ENCODE results near the gene MT2A. TPM values are rescaled to one million over a fixed set of nuclear protein-coding genes. Genes with fewer than 3 reads are reported as not detected.

The MT2A gene
- total RNA-seq, 2 donors from 2014 or later = 20.0 to 211 TPM

DNA sequence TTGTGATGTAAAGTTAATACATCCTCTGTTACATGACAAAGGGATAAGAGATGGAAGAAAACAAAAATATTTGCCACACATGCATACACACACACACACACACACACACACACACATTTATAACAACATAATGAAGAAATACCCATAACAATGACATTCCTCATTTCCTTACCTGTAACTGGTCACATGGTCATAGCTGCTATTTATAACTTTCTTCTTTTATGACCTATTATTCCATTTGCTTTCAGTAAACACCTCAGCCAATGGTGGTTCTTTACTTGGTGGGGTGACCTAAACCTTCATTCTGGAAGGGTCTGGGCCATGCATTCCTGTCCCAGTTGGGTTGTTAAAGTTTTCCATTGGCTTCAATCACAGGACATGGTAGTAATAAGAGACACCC is 5.3 kb downstream of the MT2A start:
- Histone ChIP-seq H3K4me1 (peaks cover 50% of the 10 kb centered on the region), H3K4me3 (no peak overlapping the region), H3K36me3 (replicated peaks in 1 of 2; ENCODE audit: insufficient read depth in 1 of 2, low read depth in 2 of 2) (no peaks in the 10 kb centered on the region), H3K27ac (no peak overlapping the region), H3K27me3 (no peaks in the 10 kb centered on the region), H3K9me3 (no peaks in the 10 kb centered on the region)
- ATAC-seq (no peak), DNase-seq (no peak)
- TF ChIP-seq POLR2A (IDR thresholded peaks at IDR 0.05) (no peak), CTCF (IDR thresholded peaks at IDR 0.05) (no peak)
- intact Hi-C loops (cut with DNase I) = no loop called here

- H3K27ac ChIP-seq = no peak overlapping the region
- TF ChIP-seq CTCF (IDR thresholded peaks at IDR 0.05) (no peak), POLR2A (IDR thresholded peaks at IDR 0.05) (no peak)
- H3K9me3 ChIP-seq = no peaks in the 10 kb centered on the region
- no peak for DNase-seq
- intact Hi-C loops (cut with DNase I) = no loop called here
- H3K4me1 ChIP-seq = peaks cover 49% of the 10 kb centered on the region
- ATAC-seq = no peak
- no peak overlapping the region for H3K4me3 ChIP-seq
- H3K27me3 ChIP-seq = no peaks in the 10 kb centered on the region
- no peaks in the 10 kb centered on the region for H3K36me3 ChIP-seq (replicated peaks in 1 of 2; ENCODE audit: insufficient read depth in 1 of 2, low read depth in 2 of 2)
These were observed 6.2 kb downstream of the MT2A start for GRCh38 chr16:56614549-56614991.

- no peak for ATAC-seq
- no peak for DNase-seq
- no peaks in the 10 kb centered on the region for H3K9me3 ChIP-seq
- 45 to 51% methylated on average over 3 of the region's 3 CpGs for whole genome bisulfite sequencing, 2 donors
- no peak overlapping the region for H3K27ac ChIP-seq
- H3K4me1 ChIP-seq = peaks cover 44% of the 10 kb centered on the region
- intact Hi-C loops (cut with DNase I) = no loop called here
- no peak for TF ChIP-seq CTCF (IDR thresholded peaks at IDR 0.05)
- TF ChIP-seq POLR2A (IDR thresholded peaks at IDR 0.05) = no peak
- no peak overlapping the region for H3K4me3 ChIP-seq
- no peaks in the 10 kb centered on the region for H3K36me3 ChIP-seq (replicated peaks in 1 of 2; ENCODE audit: insufficient read depth in 1 of 2, low read depth in 2 of 2)
- no peaks in the 10 kb centered on the region for H3K27me3 ChIP-seq
These were observed 7.0 kb downstream of the MT2A start for GRCh38 chr16:56615353-56615752.

DNA sequence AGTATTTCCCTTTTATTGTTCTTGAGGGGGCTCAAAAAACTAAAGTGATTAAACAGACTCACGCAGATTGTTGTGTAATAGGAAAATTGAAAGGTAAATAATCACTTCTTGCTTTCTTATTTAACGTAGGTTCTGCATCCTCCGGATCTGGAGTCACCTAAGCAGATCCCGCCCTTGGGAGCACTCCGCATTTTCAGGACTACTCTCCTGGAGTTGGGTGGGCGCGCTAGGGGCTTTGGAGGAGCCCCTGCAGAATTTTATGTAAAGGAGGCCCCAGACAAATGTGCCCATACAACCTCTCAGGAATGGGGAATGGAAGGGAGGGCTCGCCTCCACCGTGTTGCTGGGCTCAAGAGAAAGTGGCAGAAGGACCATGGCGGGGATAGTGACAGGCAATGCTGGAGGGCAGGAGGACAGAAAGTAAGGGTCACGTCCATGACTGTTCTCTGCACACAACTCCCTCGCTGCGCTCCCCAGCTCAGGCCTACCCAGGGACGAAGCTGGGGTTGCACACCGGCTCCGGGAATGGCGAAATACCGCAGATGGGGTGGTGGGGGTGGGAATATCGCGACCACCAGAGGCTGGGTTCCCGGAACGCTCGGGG is 8.3 kb downstream of the MT2A start:
- Histone ChIP-seq H3K4me3 (peak overlapping the region in 1 of 2 donors; percentile 1), H3K36me3 (replicated peaks in 1 of 2; ENCODE audit: insufficient read depth in 1 of 2, low read depth in 2 of 2) (no peaks in the 10 kb centered on the region), H3K4me1 (peaks cover 31% of the 10 kb centered on the region), H3K27me3 (no peaks in the 10 kb centered on the region), H3K27ac (peak overlapping the region in 3 of 4 donors; percentile 65 to 76 (median 68)), H3K9me3 (no peaks in the 10 kb centered on the region)
- DNase-seq (no peak), ATAC-seq (no peak)
- 49 to 72% methylated on average over 17 to 21 of the region's 23 CpGs for WGBS, 2 donors
- TF ChIP-seq POLR2A (IDR thresholded peaks at IDR 0.05) (no peak), CTCF (IDR thresholded peaks at IDR 0.05) (no peak)
- intact Hi-C loops (cut with DNase I) = no loop called here
